SHP77 (cell line): ENCODE data around the gene FOXO3.
A peak's percentile ranks its signal among the peaks of the same experiment; 100 is the strongest.
"Not testable (repeated sequence)": the region's sequence is repeated elsewhere in the genome, so short reads cannot be mapped to it uniquely, and the experiment has no call there.

ENCODE experiments used
- DNase-seq, 2 experiments: peaks; one replicate each; lab custom pipeline; 2025; lab: John Stamatoyannopoulos, UW

Gene FOXO3

GRCh38 chr6:108555399-108556052 is 5.2 kb upstream of the FOXO3 start:
- no peak for DNase-seq

- no peak for DNase-seq
Observed at GRCh38 chr6:108556250-108556649, 4.5 kb upstream of the FOXO3 start.

GRCh38 chr6:108556866-108557493 is 3.7 kb upstream of the FOXO3 start:
- no peak for DNase-seq

DNA sequence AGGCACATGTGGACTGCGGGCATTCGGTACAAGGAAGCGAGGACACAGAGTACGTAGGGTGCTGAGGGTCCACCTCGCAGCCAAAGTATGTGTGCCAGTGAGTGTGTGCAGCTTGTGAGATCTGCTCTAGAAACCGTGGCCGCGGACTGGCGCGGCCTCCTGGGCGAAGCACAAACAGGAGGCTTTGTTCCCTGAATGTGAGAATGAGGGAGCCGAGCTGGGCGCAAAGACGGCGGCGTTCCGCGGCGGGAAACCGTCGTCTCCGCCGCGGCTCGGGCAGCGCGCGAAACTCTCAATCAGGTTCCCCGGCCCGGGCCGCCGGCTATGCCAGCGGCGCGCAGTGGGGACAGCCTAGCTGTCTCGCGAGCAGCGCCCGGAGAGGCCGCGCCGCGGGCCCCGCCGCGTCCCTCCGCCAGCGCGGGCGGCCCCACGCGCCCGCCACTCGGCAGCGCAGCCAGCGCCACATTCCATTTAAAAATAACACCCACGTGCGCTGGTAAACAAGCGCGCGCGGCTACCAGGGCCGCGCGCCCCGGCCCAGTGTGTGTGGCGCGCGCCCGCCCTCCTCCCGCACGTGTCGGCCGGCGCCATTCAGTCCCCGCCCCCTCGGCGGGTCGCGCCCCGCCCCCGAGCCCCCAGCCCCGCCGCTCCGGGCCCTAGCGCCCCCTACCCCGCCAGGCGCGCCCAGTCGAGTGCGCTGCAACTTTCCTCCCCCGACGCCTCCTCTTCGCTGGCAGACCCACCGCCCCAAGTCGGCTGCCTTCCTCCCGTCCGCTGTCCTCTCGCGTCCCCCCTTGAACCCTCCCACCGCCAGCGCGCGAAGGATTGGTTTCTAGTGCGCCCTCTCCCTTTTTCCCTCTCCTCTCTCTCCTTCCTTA is 3.0 kb upstream of the FOXO3 start:
- peak; percentile 73 to 87 for DNase-seq

GRCh38 chr6:108558372-108559096 is 2.2 kb upstream of the FOXO3 start:
- peak; percentile 95 to 97 for DNase-seq

DNA sequence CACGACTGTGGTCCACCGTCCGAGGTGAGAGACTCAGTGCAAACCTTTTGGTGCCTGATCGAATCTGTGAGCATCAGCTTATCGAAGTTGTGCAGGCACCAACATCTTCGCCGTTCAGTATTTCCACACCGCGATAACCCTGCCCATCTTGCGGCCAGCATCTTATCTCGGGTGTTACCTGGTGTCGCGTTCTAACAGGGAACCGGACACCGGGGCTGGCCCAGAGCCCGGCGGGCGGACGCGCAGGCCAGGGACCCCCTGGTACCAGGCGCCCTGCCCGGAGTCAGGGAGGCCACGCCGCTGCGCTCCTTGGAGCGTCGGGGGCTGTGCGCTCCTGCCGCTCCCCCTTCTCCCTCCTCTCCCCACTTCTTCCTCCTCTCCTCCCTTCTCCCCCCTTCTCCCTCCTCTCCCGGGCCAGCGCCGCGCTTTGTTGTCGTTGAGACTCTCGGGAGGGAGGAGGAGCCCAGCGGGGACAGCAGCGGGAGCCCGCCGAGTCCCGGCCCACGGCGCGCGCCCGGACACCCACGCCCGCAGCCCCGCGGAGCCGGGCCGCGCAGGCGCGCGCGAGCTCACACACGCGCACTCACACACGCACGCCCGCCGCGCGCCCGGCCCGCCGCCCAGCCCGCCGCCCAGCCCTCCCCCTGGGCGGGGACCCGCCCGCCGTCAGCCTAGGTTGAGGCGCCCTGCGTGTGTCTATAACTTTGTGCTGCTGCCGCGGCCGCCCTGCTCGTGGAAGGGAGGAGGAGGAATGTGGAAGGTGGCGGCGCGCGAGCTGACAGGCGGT is 1.4 kb upstream of the FOXO3 start:
- DNase-seq: peak; percentile 77 to 80

- peak; percentile 67 to 68 for DNase-seq
Observed at GRCh38 chr6:108559884-108560462, 744 bp upstream of the FOXO3 start.

GRCh38 chr6:108561309-108561647 is 561 bp downstream of the FOXO3 start:
- not testable (repeated sequence) for DNase-seq

- peak; percentile 30 to 31 for DNase-seq
Observed at GRCh38 chr6:108561742-108562502, 1.2 kb downstream of the FOXO3 start.

DNA sequence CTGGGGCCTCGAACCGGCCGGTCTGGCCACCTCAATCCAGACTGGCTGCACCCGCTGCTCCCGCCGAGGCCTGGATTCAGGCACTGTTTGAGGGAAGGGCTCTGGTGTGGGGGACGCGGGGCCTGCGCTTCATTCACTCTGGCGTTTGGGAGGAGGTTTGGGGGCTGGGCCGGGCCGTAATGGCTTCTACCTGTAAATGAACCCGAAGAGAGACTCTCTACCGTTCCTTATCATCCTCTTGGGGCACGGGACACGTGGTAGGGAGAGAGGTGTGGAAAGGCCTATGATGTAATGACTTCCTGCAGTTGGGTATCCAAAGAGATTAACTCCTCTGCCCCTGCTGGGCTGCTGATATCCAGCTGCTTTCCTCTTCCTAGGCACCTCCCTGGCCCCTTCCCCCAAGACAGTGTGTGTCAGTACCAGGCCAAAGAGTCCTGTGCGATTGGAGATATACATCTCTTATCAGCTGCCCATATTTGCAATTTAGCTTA is 1.8 kb downstream of the FOXO3 start:
- DNase-seq: peak; percentile 56 to 81

- DNase-seq: no peak
Observed at GRCh38 chr6:108563292-108563691, 2.6 kb downstream of the FOXO3 start.

GRCh38 chr6:108564178-108564577 is 3.5 kb downstream of the FOXO3 start:
- DNase-seq: no peak

- DNase-seq: peak in 1 of 2 experiments; percentile 16
Observed at GRCh38 chr6:108565091-108565766, 4.5 kb downstream of the FOXO3 start.

GRCh38 chr6:108565893-108566292 is 5.2 kb downstream of the FOXO3 start:
- DNase-seq: no peak

GRCh38 chr6:108566406-108566805 is 5.7 kb downstream of the FOXO3 start:
- no peak for DNase-seq

GRCh38 chr6:108568101-108568500 is 7.4 kb downstream of the FOXO3 start:
- DNase-seq: no peak

DNA sequence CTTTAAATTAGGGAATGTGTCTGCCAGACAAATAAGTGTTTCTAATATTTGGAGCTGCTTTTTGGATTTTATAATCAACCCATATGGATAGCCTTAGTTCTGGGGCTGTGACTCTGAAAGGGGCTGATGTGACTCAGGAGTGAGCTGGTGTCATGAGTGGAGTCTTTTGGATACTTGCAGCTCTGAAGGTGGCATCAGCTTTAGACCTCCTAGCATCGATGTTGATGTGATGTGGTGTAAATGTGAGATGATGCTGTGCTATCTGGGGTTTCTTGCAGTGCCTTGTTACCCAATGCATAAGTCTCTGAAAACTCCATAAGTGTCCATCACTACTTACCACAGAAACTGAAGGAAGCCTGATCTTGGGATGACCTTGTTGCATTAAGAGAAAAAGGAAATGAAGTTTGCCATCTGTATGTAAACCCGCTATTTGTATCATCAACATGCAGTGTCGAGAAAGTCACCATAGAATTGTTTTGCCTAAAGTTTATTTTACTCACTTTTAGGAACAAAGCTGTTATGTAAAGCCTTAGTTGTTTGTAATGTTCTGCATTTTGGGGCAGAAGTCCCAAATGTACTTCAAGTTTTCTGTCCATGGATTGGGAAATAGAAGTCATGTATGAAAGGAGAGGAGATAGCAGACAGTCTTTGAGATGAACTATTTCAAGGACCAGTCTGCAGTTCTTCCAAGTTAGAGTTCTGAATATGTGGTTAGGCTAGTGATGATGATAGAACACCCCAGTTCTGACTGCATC is 8.0 kb downstream of the FOXO3 start:
- DNase-seq: no peak

- DNase-seq: no peak
Observed at GRCh38 chr6:108570517-108570916, 9.8 kb downstream of the FOXO3 start.
